ENCODE data around the gene LRRC31. TPM values are rescaled to one million over a fixed set of nuclear protein-coding genes. Genes with fewer than 3 reads are reported as not detected.
A peak's percentile ranks its signal among the peaks of the same experiment; 100 is the strongest.

The LRRC31 gene
- total RNA-seq, 6 experiments from 2014 or later: not detected

DNA sequence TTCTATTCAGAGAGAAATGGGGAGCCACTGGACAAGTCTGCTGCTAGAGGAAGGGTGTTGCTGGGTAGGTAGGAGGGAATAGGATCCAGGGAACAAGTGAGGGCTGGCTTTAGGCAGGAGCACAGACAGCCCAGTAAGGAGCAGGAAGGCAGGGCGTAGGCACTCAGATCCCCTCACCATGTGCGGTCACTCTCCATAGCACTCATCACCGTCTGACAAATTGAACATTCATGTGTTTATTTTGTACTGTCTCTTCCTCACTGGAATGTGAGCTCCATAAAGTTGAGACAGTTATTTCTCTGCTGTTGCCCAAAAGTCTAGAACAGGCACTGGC, 32.8 kb downstream of the LRRC31 start:
- TF ChIP-seq, protein P1, sequence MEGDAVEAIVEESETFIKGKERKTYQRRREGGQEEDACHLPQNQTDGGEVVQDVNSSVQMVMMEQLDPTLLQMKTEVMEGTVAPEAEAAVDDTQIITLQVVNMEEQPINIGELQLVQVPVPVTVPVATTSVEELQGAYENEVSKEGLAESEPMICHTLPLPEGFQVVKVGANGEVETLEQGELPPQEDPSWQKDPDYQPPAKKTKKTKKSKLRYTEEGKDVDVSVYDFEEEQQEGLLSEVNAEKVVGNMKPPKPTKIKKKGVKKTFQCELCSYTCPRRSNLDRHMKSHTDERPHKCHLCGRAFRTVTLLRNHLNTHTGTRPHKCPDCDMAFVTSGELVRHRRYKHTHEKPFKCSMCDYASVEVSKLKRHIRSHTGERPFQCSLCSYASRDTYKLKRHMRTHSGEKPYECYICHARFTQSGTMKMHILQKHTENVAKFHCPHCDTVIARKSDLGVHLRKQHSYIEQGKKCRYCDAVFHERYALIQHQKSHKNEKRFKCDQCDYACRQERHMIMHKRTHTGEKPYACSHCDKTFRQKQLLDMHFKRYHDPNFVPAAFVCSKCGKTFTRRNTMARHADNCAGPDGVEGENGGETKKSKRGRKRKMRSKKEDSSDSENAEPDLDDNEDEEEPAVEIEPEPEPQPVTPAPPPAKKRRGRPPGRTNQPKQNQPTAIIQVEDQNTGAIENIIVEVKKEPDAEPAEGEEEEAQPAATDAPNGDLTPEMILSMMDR (IDR thresholded peaks at IDR 0.05): no peak
- DNase-seq: peak; percentile 6
- Mint-ChIP-seq H3K27me3 (ENCODE audit: insufficient read depth) (no peaks in the 10 kb centered on the region), H3K4me3 (peak overlapping the region; percentile 28; the same call in 1 of the 2 replicates), H3K4me1 (ENCODE audit: low read depth) (peaks cover 26% of the 10 kb centered on the region), H3K27ac (peak overlapping the region; percentile 88), H3K9me3 (no peaks in the 10 kb centered on the region), H3K36me3 (ENCODE audit: low read depth) (no peaks in the 10 kb centered on the region)

DNA sequence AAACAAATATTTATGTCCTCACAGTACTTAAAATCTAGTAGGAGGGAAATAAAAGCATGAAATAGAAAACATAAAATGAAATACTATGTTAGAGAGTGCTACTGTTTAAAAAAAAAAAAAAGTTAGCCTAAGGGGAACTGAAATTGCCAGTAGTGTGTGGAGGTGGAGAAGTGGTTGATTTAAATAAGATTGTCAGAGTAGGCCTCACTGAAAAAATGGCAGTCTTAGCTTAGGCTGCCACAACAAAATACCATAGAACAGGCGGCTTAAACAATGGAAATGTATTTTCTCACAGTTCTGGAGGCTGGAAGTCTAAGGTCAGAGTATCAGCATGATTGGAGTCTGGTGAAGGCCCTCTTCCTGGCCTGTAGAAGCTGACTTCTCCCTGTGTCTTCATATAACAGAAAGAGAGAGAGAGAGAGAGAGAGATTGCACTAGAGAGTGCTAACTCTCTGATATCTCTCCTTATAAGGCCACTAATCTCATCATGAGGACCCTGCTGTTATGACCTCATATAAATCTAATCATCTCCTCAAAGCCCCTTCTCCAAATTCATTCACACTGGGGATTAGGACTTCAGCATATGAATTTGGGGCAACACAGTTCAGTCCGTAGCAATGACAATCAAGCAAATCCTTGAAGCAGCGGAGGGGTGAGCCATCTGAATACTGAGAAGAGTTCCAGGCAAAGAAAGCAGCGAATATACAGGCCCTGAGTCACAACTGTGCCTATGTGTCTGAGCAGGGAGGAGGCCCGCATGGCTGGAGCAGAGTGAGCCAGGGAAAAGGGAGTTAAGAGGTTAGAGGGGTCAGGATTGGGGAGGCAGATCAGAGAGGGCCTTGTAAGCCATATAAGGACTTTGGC, 33.4 kb downstream of the LRRC31 start:
- H3K27me3 Mint-ChIP-seq (ENCODE audit: insufficient read depth): no peaks in the 10 kb centered on the region
- peak overlapping the region; percentile 88 for H3K27ac Mint-ChIP-seq
- no peaks in the 10 kb centered on the region for H3K36me3 Mint-ChIP-seq (ENCODE audit: low read depth)
- TF ChIP-seq, protein P1 (IDR thresholded peaks at IDR 0.05): no peak
- no peaks in the 10 kb centered on the region for H3K9me3 Mint-ChIP-seq
- peak; percentile 35 for DNase-seq
- peaks cover 26% of the 10 kb centered on the region for H3K4me1 Mint-ChIP-seq (ENCODE audit: low read depth)
- peak overlapping the region; percentile 28; the same call in 1 of the 2 replicates for H3K4me3 Mint-ChIP-seq

DNA sequence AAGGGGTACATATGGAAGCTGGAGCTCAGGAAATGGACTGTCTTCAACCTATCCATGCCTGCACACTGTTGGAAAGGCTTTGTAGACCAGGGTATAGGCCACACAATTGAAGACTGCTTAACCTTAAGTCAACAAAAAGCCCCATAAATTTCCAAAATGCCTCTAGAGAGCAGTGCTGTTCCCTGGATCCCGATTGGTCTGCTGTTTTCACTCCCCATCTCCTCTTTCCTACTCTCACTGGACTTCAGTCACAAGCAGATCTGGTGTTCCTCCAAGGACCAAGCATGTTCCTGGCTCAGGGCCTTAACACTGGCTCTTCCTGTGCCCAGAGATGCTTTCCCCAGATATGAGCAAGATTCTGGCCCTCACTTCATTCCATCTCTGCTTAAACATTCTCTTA, 34.2 kb downstream of the LRRC31 start:
- TF ChIP-seq, protein P1 (IDR thresholded peaks at IDR 0.05): no peak

DNA sequence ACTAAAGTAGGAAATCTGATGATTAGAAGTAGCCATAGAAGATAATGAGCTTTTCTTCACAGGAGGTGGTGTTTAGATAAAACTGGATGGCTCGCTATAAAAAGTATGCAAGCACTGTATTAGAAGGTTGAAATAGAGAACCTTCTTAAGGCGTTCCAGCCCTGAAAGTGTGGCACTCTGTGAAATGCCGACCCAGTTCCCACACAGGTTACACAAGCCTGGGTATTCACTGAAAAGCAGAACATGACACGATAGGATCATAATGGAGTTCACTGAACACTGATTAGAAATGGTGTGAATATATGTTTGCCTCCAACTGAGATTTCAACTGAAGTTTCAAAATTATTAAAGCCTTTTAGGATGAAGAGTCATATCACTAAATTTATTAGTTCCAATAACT, 42.0 kb downstream of the LRRC31 start:
- no peak for DNase-seq
- Mint-ChIP-seq H3K27me3 (ENCODE audit: insufficient read depth) (no peaks in the 10 kb centered on the region), H3K36me3 (ENCODE audit: low read depth) (no peaks in the 10 kb centered on the region), H3K9me3 (no peaks in the 10 kb centered on the region), H3K27ac (no peak overlapping the region), H3K4me3 (no peak overlapping the region), H3K4me1 (ENCODE audit: low read depth) (no peaks in the 10 kb centered on the region)
- TF ChIP-seq, protein P1 (IDR thresholded peaks at IDR 0.05): no peak

More for the DNA sequence above, 34.2 kb downstream of the LRRC31 start:
- Mint-ChIP-seq H3K4me3 (no peak overlapping the region), H3K9me3 (no peaks in the 10 kb centered on the region), H3K36me3 (ENCODE audit: low read depth) (no peaks in the 10 kb centered on the region), H3K27ac (peak overlapping the region; percentile 88; the same call in 1 of the 2 replicates), H3K27me3 (ENCODE audit: insufficient read depth) (no peaks in the 10 kb centered on the region), H3K4me1 (ENCODE audit: low read depth) (peaks cover 26% of the 10 kb centered on the region)
- DNase-seq: no peak

DNA sequence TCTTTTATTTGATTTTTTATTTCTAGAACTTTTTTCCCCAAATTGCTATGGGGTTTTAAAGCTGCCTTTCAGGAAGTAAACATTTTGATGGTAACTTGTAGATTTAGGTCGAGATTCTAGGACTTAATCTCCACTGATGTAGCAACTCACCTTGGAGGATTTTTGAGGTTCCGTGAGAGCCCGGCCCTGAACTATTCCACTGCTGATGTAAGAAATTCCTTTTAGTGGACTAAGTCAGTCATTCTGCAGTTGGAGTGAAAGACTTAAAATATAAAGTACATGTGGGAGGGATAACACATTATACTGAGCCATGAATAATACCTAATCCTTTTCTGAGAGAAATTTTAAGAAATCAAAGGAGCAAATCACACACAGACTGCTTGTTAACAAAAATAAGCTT, 44.4 kb downstream of the LRRC31 start:
- TF ChIP-seq, protein P1 (IDR thresholded peaks at IDR 0.05): no peak
- Mint-ChIP-seq H3K4me3 (no peak overlapping the region), H3K36me3 (ENCODE audit: low read depth) (no peaks in the 10 kb centered on the region), H3K27me3 (ENCODE audit: insufficient read depth) (no peaks in the 10 kb centered on the region; the same call in 1 of the 2 replicates), H3K9me3 (no peaks in the 10 kb centered on the region), H3K4me1 (ENCODE audit: low read depth) (no peaks in the 10 kb centered on the region), H3K27ac (no peak overlapping the region)
- DNase-seq: no peak
